Ascending aorta (tissue), 2 donors: ENCODE measurements around the gene EFCAB12. TPM values are rescaled to one million over a fixed set of nuclear protein-coding genes. Genes with fewer than 3 reads are reported as not detected.

Experiments used
- DNase-seq, 2 donors: peaks; one replicate each; pipeline ENCODE4 v3.0.0-alpha.2; 2019; ENCODE audit warnings: low spot score in 2 of 2
- H3K27ac ChIP-seq, 2 donors: fragments of 200-600 bp; sonication (generic); one replicate each; pipeline ENCODE4 v1.5.1; 2016 to 2017; ENCODE audit warnings: mild to moderate bottlenecking in 1 of 2
- H3K27me3 ChIP-seq: fragments of 200-600 bp; sonication (generic); one replicate; pipeline ENCODE4 v1.5.1; 2017
- H3K36me3 ChIP-seq, 2 donors: fragments of 200-600 bp; sonication (generic); one replicate each; pipeline ENCODE4 v1.5.1; 2016
- H3K4me1 ChIP-seq, 2 donors: fragments of 200-600 bp; sonication (generic); one replicate each; pipeline ENCODE4 v1.5.1; 2016 to 2017; ENCODE audit warnings: mild to moderate bottlenecking in 1 of 2
- H3K4me3 ChIP-seq, 2 donors: fragments of 200-600 bp; sonication (generic); one replicate each; pipeline ENCODE4 v1.5.1; 2016 to 2017; ENCODE audit warnings: mild to moderate bottlenecking in 1 of 2
- H3K9me3 ChIP-seq, 2 donors: fragments of 200-600 bp; sonication (generic); one replicate each; pipeline ENCODE4 v1.5.1; 2016
- intact Hi-C: fragments of 100-400 bp; cut with DNase I; formaldehyde crosslinking; loops from one replicate; pipeline ENCODE4 v1.15.1; 2023
- total RNA-seq: library from RNA; depleted of rRNA; stranded (reverse); fragments of >200 nt; gene quantifications from one replicate; pipeline ENCODE4 v1.1.0, GENCODE V29; 2016
- TF ChIP-seq, protein P1 (sequence below), 3 experiments: fragments of 200-600 bp in 2 of 3; fragments of 450-650 bp in 1 of 3; sonication (generic) in 2 of 3; IDR thresholded peaks; one replicate each; pipeline ENCODE4 v1.5.1; 2016 to 2019; ENCODE audit warnings: antibody characterized with exemption in 3 of 3, mild to moderate bottlenecking in 1 of 3, moderate library complexity in 1 of 3

The EFCAB12 gene
- total RNA-seq, 1 donor from 2014 or later = not detected

DNA sequence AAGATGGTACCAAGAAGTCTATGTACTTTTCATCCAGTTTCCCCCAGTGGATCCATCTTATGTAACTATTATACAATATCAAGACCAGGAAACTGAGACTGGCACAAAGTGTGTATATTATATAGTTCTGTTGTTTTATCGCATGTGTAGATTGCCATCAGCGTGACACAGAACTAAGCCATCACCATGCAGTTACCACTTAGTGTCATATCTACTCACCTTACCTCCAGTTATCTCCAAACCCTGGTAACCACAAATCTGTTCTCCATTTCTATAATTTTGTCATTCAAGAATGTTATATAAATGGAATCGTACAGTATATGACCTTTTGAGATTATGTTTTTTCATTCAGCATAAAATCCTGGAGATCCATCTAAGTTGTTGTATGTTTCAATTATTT is 34.7 kb upstream of the EFCAB12 start:
- no peaks in the 10 kb centered on the region for H3K9me3 ChIP-seq
- no peak overlapping the region for H3K27ac ChIP-seq
- intact Hi-C loops = no loop called here
- peaks cover 10 to 49% of the 10 kb centered on the region in 2 donors for H3K36me3 ChIP-seq
- H3K27me3 ChIP-seq = no peaks in the 10 kb centered on the region
- H3K4me1 ChIP-seq = no peaks in the 10 kb centered on the region
- no peak for DNase-seq
- no peak overlapping the region for H3K4me3 ChIP-seq
- TF ChIP-seq, protein P1, sequence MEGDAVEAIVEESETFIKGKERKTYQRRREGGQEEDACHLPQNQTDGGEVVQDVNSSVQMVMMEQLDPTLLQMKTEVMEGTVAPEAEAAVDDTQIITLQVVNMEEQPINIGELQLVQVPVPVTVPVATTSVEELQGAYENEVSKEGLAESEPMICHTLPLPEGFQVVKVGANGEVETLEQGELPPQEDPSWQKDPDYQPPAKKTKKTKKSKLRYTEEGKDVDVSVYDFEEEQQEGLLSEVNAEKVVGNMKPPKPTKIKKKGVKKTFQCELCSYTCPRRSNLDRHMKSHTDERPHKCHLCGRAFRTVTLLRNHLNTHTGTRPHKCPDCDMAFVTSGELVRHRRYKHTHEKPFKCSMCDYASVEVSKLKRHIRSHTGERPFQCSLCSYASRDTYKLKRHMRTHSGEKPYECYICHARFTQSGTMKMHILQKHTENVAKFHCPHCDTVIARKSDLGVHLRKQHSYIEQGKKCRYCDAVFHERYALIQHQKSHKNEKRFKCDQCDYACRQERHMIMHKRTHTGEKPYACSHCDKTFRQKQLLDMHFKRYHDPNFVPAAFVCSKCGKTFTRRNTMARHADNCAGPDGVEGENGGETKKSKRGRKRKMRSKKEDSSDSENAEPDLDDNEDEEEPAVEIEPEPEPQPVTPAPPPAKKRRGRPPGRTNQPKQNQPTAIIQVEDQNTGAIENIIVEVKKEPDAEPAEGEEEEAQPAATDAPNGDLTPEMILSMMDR (IDR thresholded peaks at IDR 0.05) = no peak

DNA sequence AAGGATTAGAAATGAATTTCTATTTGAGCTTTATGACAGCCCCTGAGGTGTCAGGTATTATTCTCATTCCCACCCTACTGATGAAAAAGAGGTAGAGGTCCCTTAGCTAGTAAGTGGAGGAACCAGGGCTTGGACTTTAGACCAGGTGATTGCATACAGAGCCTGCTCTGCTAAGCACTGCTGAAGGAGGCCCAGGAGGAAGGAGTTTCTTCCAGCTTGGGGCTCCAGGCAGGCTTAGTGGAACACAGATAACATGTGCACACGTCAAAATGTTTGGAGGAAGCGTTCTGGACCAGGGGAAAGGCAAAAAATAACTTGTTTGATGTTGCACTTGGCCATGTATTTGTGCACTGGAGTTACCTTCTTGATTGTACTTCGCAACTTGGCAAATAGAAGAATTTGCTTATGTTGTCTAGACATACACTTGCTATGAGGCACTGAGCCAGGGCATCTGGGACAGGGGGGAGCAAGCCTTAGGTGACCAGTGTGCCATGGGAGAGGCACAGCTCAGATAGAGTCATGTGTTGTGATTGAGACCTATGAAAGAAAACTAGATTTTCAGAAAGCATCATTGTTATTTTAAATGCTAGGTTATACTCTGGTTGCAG is 34.0 kb upstream of the EFCAB12 start:
- intact Hi-C loops = no loop called here

DNA sequence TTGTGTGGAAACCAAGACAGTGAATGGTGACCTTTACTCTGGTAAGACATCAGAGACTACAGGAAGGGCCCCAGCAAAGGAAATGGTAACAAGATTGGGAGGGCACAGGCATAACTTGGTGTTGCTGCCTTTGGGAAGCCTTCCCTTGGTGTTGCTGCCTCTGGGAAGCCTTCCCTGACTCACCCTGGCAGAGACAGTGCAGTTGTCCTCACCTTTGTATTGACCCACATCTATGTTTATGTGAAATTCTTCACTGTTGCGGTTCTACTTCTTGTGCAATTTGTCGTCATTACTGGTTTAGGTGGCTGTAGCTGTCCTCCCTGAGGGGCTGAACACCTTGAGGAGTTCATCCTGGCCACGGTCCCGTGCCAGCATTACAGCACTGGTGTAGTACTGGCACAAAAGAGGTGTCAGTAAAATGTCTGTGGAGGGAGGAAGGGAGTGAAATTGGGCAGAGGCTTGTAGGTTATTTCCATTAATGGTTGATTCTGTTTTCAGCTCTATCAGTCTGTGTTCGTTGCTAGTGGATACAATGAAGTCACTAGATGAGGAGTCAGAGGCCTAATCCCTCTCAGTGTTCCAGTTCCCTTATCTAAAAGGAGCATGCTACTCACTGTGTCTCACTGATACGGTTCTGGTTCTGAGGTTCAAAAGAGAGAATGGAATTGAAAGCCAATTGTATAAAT is 33.2 kb upstream of the EFCAB12 start:
- Histone ChIP-seq H3K36me3 (peaks cover 10 to 47% of the 10 kb centered on the region in 2 donors), H3K4me1 (no peaks in the 10 kb centered on the region), H3K27ac (no peak overlapping the region), H3K9me3 (no peaks in the 10 kb centered on the region), H3K27me3 (no peaks in the 10 kb centered on the region), H3K4me3 (no peak overlapping the region)
- intact Hi-C loops = no loop called here
- TF ChIP-seq, protein P1 (IDR thresholded peaks at IDR 0.05) = no peak
- DNase-seq = no peak

More for the DNA sequence above, 34.0 kb upstream of the EFCAB12 start:
- no peak overlapping the region for H3K27ac ChIP-seq
- no peaks in the 10 kb centered on the region for H3K4me1 ChIP-seq
- no peak for DNase-seq
- no peaks in the 10 kb centered on the region for H3K9me3 ChIP-seq
- H3K36me3 ChIP-seq = peaks cover 10 to 46% of the 10 kb centered on the region in 2 donors
- no peak overlapping the region for H3K4me3 ChIP-seq
- TF ChIP-seq, protein P1 (IDR thresholded peaks at IDR 0.05) = no peak
- H3K27me3 ChIP-seq = no peaks in the 10 kb centered on the region

DNA sequence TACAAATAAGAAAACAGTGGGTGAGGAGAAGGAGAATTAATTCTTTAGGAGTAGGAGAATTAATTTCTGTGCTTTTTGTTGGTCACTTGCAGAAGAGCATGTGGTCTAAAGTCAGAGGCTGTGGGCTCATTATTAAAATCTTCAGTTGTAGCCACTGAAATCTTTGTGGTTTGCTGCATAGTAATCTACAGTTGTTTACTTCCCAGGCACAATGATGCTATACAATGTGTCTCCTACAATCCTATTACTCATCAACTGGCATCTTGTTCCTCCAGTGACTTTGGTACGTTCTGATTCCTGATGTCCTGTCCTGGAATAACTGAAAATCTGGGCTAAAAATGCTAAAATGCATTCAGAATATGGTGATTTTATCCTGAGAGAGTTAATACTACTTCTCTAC is 32.6 kb upstream of the EFCAB12 start:
- TF ChIP-seq, protein P1 (IDR thresholded peaks at IDR 0.05) = no peak
- Histone ChIP-seq H3K27ac (no peak overlapping the region), H3K4me1 (no peaks in the 10 kb centered on the region), H3K9me3 (no peaks in the 10 kb centered on the region), H3K36me3 (peaks cover 10 to 51% of the 10 kb centered on the region in 2 donors), H3K27me3 (no peaks in the 10 kb centered on the region), H3K4me3 (no peak overlapping the region)
- no peak for DNase-seq
- intact Hi-C loops = no loop called here

DNA sequence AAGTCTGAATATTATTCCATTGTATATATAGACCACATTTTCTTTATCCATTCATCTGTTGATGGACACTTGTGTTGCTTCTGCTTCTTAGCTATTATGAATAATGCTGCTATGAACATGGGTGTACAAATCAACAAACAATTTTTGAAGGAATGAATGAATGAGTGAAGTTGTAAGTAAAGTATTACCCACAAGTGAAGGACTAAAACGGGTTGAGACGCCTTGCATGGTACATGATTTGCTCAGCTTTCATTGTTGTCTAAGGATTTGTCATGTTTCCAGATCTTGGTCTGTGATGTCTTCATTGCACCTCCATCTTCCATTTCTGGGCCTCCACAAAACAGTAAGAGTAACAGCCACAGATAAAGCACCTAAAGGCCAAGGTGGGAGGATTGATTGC is 32.1 kb upstream of the EFCAB12 start:
- peaks cover 10 to 53% of the 10 kb centered on the region in 2 donors for H3K36me3 ChIP-seq
- H3K9me3 ChIP-seq = no peaks in the 10 kb centered on the region
- H3K27me3 ChIP-seq = no peaks in the 10 kb centered on the region
- TF ChIP-seq, protein P1 (IDR thresholded peaks at IDR 0.05) = no peak
- intact Hi-C loops = no loop called here
- DNase-seq = no peak
- no peaks in the 10 kb centered on the region for H3K4me1 ChIP-seq
- H3K4me3 ChIP-seq = no peak overlapping the region
- H3K27ac ChIP-seq = no peak overlapping the region
